ENCODE measurements around the gene POLD4. TPM values are rescaled to one million over a fixed set of nuclear protein-coding genes. Genes with fewer than 3 reads are reported as not detected.

POLD4 gene
- total and polyA plus RNA-seq, 2 of the 13 experiments (the other 11 are each of a cell fraction or from before 2014, with no cell fraction given) = 10.5 to 27.4 TPM

DNA sequence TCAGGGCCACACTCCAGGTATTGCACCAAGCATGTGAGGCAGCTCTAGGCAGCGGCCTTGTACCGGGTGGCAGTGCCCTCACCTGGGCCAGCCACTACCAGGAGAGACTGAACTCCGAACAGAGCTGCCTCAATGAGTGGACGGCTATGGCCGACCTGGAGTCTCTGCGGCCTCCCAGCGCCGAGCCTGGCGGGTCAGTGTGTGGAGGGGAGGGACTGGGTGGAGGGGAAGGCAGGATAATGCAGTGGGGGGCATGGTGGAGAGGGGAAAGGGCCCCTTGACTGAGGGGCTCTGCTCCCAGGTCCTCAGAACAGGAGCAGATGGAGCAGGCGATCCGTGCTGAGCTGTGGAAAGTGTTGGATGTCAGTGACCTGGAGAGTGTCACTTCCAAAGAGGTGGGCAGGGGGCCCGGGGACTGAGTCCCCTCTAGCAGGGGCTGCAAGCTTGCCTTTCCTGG is 45.8 kb downstream of the POLD4 start (continued):
- TF ChIP-seq, protein P1, sequence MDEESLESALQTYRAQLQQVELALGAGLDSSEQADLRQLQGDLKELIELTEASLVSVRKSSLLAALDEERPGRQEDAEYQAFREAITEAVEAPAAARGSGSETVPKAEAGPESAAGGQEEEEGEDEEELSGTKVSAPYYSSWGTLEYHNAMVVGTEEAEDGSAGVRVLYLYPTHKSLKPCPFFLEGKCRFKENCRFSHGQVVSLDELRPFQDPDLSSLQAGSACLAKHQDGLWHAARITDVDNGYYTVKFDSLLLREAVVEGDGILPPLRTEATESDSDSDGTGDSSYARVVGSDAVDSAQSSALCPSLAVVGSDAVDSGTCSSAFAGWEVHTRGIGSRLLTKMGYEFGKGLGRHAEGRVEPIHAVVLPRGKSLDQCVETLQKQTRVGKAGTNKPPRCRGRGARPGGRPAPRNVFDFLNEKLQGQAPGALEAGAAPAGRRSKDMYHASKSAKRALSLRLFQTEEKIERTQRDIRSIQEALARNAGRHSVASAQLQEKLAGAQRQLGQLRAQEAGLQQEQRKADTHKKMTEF (CRISPR knock-in tag; IDR thresholded peaks at IDR 0.05) = no peak
- TF ChIP-seq ZNF781 (CRISPR knock-in tag; IDR thresholded peaks at IDR 0.05; ENCODE audit: borderline replicate concordance, not compliant biosample characterization) = no peak
- no peak for TF ChIP-seq NPAS2 (CRISPR knock-in tag; IDR thresholded peaks at IDR 0.05; ENCODE audit: borderline replicate concordance)
- no peak for TF ChIP-seq ZNF7 (CRISPR knock-in tag; IDR thresholded peaks at IDR 0.05)
- no peak for TF ChIP-seq SOX6 (IDR thresholded peaks at IDR 0.05)
- no peak for TF ChIP-seq SOX6 (CRISPR knock-in tag; IDR thresholded peaks at IDR 0.05)
- TF ChIP-seq CREM (IDR thresholded peaks at IDR 0.05) = no peak
- no peak for TF ChIP-seq CREM (CRISPR knock-in tag; IDR thresholded peaks at IDR 0.05)
- no peak for TF ChIP-seq HMGXB3 (CRISPR knock-in tag; IDR thresholded peaks at IDR 0.05; ENCODE audit: borderline replicate concordance)
- TF ChIP-seq, protein P2, sequence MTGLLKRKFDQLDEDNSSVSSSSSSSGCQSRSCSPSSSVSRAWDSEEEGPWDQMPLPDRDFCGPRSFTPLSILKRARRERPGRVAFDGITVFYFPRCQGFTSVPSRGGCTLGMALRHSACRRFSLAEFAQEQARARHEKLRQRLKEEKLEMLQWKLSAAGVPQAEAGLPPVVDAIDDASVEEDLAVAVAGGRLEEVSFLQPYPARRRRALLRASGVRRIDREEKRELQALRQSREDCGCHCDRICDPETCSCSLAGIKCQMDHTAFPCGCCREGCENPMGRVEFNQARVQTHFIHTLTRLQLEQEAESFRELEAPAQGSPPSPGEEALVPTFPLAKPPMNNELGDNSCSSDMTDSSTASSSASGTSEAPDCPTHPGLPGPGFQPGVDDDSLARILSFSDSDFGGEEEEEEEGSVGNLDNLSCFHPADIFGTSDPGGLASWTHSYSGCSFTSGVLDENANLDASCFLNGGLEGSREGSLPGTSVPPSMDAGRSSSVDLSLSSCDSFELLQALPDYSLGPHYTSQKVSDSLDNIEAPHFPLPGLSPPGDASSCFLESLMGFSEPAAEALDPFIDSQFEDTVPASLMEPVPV (CRISPR knock-in tag; IDR thresholded peaks at IDR 0.05) = no peak
